ENCODE data around the gene TOPAZ1.

TOPAZ1 gene

GRCh38 chr3:44252332-44252959, 10.8 kb downstream of the TOPAZ1 start:
- DNase-seq (ENCODE audit: insufficient read length) (no peak), FAIRE-seq (no peak)
- no peak for TF ChIP-seq POLR2A (IDR thresholded peaks at IDR 0.05; ENCODE audit: low read depth, low read length)
- TF ChIP-seq POLR2AphosphoS5 (IDR thresholded peaks at IDR 0.05; ENCODE audit: low read depth, low read length), result no peak
- TF ChIP-seq TAF1 (IDR thresholded peaks at IDR 0.05; ENCODE audit: borderline replicate concordance, low read depth, low read length), result no peak

- FAIRE-seq (no peak), DNase-seq (ENCODE audit: insufficient read length) (no peak)
Measured at GRCh38 chr3:44259404-44259803, 17.7 kb downstream of the TOPAZ1 start.

GRCh38 chr3:44264146-44264545, 22.5 kb downstream of the TOPAZ1 start:
- FAIRE-seq (no peak), DNase-seq (ENCODE audit: insufficient read length) (no peak)
- TF ChIP-seq POLR2A (IDR thresholded peaks at IDR 0.05; ENCODE audit: low read depth, low read length) (no peak), TAF1 (IDR thresholded peaks at IDR 0.05; ENCODE audit: borderline replicate concordance, low read depth, low read length) (no peak), POLR2AphosphoS5 (IDR thresholded peaks at IDR 0.05; ENCODE audit: low read depth, low read length) (no peak)

More at GRCh38 chr3:44259404-44259803, 17.7 kb downstream of the TOPAZ1 start:
- no peak for TF ChIP-seq TAF1 (IDR thresholded peaks at IDR 0.05; ENCODE audit: borderline replicate concordance, low read depth, low read length)
- TF ChIP-seq POLR2A (IDR thresholded peaks at IDR 0.05; ENCODE audit: low read depth, low read length), result no peak
- no peak for TF ChIP-seq POLR2AphosphoS5 (IDR thresholded peaks at IDR 0.05; ENCODE audit: low read depth, low read length)

GRCh38 chr3:44265815-44266214, 24.1 kb downstream of the TOPAZ1 start:
- DNase-seq (ENCODE audit: insufficient read length), result no peak
- FAIRE-seq, result no peak

GRCh38 chr3:44272191-44272590, 30.5 kb downstream of the TOPAZ1 start:
- TF ChIP-seq POLR2AphosphoS5 (IDR thresholded peaks at IDR 0.05; ENCODE audit: low read depth, low read length), result no peak
- TF ChIP-seq POLR2A (IDR thresholded peaks at IDR 0.05; ENCODE audit: low read depth, low read length), result no peak
- TF ChIP-seq TAF1 (IDR thresholded peaks at IDR 0.05; ENCODE audit: borderline replicate concordance, low read depth, low read length), result no peak
- no peak for FAIRE-seq
- no peak for DNase-seq (ENCODE audit: insufficient read length)

More at GRCh38 chr3:44265815-44266214, 24.1 kb downstream of the TOPAZ1 start:
- TF ChIP-seq POLR2AphosphoS5 (IDR thresholded peaks at IDR 0.05; ENCODE audit: low read depth, low read length), result no peak
- no peak for TF ChIP-seq POLR2A (IDR thresholded peaks at IDR 0.05; ENCODE audit: low read depth, low read length)
- TF ChIP-seq TAF1 (IDR thresholded peaks at IDR 0.05; ENCODE audit: borderline replicate concordance, low read depth, low read length), result no peak

DNA sequence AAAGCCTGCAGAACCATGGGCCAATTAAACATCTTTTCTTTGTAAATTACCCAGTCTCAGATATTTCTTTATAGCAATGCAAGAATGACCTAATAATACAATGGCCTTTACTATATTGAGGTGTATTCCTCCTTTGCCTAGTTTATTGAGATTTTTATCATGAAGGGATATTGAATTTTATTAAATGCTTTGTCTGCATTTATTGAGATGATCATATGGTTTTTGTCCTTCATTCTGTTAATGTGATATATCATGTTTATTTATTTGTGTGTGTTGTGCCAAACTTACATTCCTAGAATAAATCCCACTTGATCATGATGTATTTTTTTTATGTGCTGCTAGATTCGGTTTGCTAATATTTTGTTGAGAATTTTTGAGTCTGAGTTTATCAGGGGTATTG, 36.2 kb downstream of the TOPAZ1 start:
- no peak for TF ChIP-seq TAF1 (IDR thresholded peaks at IDR 0.05; ENCODE audit: borderline replicate concordance, low read depth, low read length)
- TF ChIP-seq POLR2AphosphoS5 (IDR thresholded peaks at IDR 0.05; ENCODE audit: low read depth, low read length), result no peak
- no peak for TF ChIP-seq POLR2A (IDR thresholded peaks at IDR 0.05; ENCODE audit: low read depth, low read length)
- DNase-seq (ENCODE audit: insufficient read length), result no peak
- no peak for FAIRE-seq

DNA sequence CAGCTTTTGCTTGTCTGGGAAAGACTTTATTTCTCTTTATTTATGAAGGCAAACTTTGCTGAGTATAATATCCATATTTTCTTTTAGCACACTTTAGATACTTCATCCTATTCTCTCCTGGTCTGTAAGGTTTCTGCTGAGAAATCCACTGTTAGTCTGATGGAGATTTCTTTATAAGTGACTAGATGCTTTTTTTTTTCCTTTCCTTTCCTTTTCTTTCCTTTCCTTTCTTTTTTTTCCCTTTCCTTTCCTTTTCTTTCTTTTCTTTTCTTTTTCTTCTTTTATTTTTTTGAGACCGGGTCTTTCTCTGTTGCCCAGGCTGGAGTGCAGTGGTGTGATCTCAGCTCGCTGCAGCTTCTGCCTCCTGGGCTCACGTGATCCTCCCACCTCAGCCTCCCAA, 38.4 kb downstream of the TOPAZ1 start:
- TF ChIP-seq TAF1 (IDR thresholded peaks at IDR 0.05; ENCODE audit: borderline replicate concordance, low read depth, low read length), result no peak
- TF ChIP-seq POLR2AphosphoS5 (IDR thresholded peaks at IDR 0.05; ENCODE audit: low read depth, low read length), result no peak
- no peak for TF ChIP-seq POLR2A (IDR thresholded peaks at IDR 0.05; ENCODE audit: low read depth, low read length)
- DNase-seq (ENCODE audit: insufficient read length), result no peak
- FAIRE-seq, result no peak

DNA sequence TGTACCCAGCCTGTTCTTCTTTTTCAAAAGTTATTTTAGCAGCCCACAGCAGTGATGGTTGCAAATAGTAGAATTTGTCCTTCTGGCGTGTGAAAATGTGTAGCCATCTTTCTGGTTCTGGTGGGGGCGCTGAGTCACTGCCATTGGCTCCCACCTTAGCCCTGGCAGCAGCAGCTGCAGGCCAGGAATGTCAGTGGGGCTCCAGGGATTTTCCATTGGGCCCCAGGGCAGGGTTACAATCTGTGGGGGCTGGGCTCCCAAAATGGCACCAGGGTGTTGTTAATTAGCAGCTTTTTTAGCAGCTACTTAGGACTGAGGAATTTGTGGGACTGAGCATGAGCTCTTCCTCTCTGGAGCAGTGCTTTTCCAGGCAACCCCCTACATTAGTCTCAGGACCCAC, 38.9 kb downstream of the TOPAZ1 start:
- DNase-seq (ENCODE audit: insufficient read length) (no peak), FAIRE-seq (no peak)
- no peak for TF ChIP-seq POLR2AphosphoS5 (IDR thresholded peaks at IDR 0.05; ENCODE audit: low read depth, low read length)
- TF ChIP-seq POLR2A (IDR thresholded peaks at IDR 0.05; ENCODE audit: low read depth, low read length), result no peak
- no peak for TF ChIP-seq TAF1 (IDR thresholded peaks at IDR 0.05; ENCODE audit: borderline replicate concordance, low read depth, low read length)

GRCh38 chr3:44284949-44285348, 43.3 kb downstream of the TOPAZ1 start:
- FAIRE-seq (no peak), DNase-seq (ENCODE audit: insufficient read length) (no peak)
- TF ChIP-seq TAF1 (IDR thresholded peaks at IDR 0.05; ENCODE audit: borderline replicate concordance, low read depth, low read length), result no peak
- no peak for TF ChIP-seq POLR2AphosphoS5 (IDR thresholded peaks at IDR 0.05; ENCODE audit: low read depth, low read length)
- no peak for TF ChIP-seq POLR2A (IDR thresholded peaks at IDR 0.05; ENCODE audit: low read depth, low read length)

- FAIRE-seq (no peak), DNase-seq (ENCODE audit: insufficient read length) (no peak)
- no peak for TF ChIP-seq POLR2AphosphoS5 (IDR thresholded peaks at IDR 0.05; ENCODE audit: low read depth, low read length)
- no peak for TF ChIP-seq POLR2A (IDR thresholded peaks at IDR 0.05; ENCODE audit: low read depth, low read length)
- TF ChIP-seq TAF1 (IDR thresholded peaks at IDR 0.05; ENCODE audit: borderline replicate concordance, low read depth, low read length), result no peak
Measured at GRCh38 chr3:44289882-44290462, 48.3 kb downstream of the TOPAZ1 start.

DNA sequence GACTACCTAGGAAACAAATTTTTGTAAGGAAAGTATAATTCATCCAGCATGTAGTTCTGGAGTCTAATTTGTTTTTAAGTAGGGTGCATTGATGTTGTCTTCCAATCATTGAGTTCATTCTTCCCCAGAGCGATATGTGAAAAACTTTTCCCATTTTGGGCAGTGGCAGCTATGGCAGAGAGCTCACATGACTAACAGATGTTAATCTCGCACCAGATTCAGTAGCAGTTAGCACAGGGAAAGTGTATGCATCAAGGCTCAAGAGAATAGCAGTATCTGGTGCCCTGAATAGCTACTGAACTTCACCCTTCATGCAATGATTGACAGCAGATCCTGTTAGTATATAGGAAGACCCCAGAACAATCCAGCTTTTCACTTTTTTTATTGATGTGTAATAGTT, 50.6 kb downstream of the TOPAZ1 start:
- TF ChIP-seq POLR2AphosphoS5 (IDR thresholded peaks at IDR 0.05; ENCODE audit: low read depth, low read length) (no peak), TAF1 (IDR thresholded peaks at IDR 0.05; ENCODE audit: borderline replicate concordance, low read depth, low read length) (no peak), POLR2A (IDR thresholded peaks at IDR 0.05; ENCODE audit: low read depth, low read length) (no peak)
- FAIRE-seq, result no peak
- DNase-seq (ENCODE audit: insufficient read length), result no peak

DNA sequence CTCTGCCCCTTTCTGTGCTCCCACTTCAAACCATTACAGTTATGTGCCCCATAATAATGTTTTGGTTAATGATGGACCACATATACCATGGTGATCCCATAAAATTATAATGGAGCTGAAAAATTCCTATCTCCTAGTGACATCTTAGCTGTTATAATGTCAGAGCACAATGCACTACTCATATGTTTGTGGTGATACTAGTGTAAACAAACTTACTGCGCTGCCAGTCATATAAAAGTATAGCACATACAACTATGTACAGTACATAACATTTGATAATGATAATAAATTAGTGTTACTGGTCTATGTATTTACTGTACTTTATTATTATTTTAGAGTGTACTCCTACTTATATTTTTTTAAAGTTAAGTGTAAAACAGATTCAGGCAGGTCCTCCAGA, 51.3 kb downstream of the TOPAZ1 start:
- no peak for TF ChIP-seq POLR2AphosphoS5 (IDR thresholded peaks at IDR 0.05; ENCODE audit: low read depth, low read length)
- TF ChIP-seq POLR2A (IDR thresholded peaks at IDR 0.05; ENCODE audit: low read depth, low read length), result no peak
- TF ChIP-seq TAF1 (IDR thresholded peaks at IDR 0.05; ENCODE audit: borderline replicate concordance, low read depth, low read length), result no peak
- FAIRE-seq (no peak), DNase-seq (ENCODE audit: insufficient read length) (no peak)
